A673 (cell line): ENCODE data around the gene ENOX1.

ENCODE experiments used
- CTCF ChIP-seq: fragments of 300-800, 200-600 bp; sonication (generic); conservative IDR thresholded peaks from 2 replicates; pipeline ENCODE4 v1.5.1; 2017; ENCODE audit warnings: low read depth, mild to moderate bottlenecking, antibody characterized with exemption, low read length, moderate library complexity, mixed read lengths
- EZH2 ChIP-seq: fragments of 200-600 bp; sonication (generic); IDR thresholded peaks from 2 replicates; pipeline ENCODE4 v1.6.1; 2017; ENCODE audit warnings: borderline replicate concordance, low read depth, mild to moderate bottlenecking, mixed read lengths, antibody characterized with exemption, low read length; ENCODE audit not compliant: poor library complexity, severe bottlenecking

GRCh38 chr13:43353631-43354030 lies 433.1 kb downstream of the ENOX1 start:
- TF ChIP-seq CTCF (no peak), EZH2 (no peak)
